ENCODE results near the gene POLQ.

- TF ChIP-seq ZSCAN18 (CRISPR knock-in tag; IDR thresholded peaks at IDR 0.05) (no peak), CTCF (IDR thresholded peaks at IDR 0.05) (no peak), ELF4 (CRISPR knock-in tag; IDR thresholded peaks at IDR 0.05; ENCODE audit: low read depth) (no peak), FOXJ3 (CRISPR knock-in tag; IDR thresholded peaks at IDR 0.05; ENCODE audit: borderline replicate concordance) (no peak), NR2C2 (CRISPR knock-in tag; IDR thresholded peaks at IDR 0.05) (no peak), JUN (CRISPR knock-in tag; IDR thresholded peaks at IDR 0.05) (no peak), KAT7 (CRISPR knock-in tag; IDR thresholded peaks at IDR 0.05; ENCODE audit: borderline replicate concordance) (no peak), ZNF138 (CRISPR knock-in tag; conservative IDR thresholded peaks at IDR 0.05) (no peak), E2F5 (CRISPR knock-in tag; IDR thresholded peaks at IDR 0.05) (no peak), FOXK1 (CRISPR knock-in tag; IDR thresholded peaks at IDR 0.05) (no peak)
These were observed 82.0 kb downstream of the POLQ start for GRCh38 chr3:121463745-121464144.
